PC-3 (cell line): Measurements from ENCODE around the gene ANAPC10.

Experiments
- EZH2 ChIP-seq: fragments of 300-600 bp; sonication (generic); IDR thresholded peaks from one replicate; pipeline ENCODE4 v1.6.1; 2017; ENCODE audit warnings: antibody characterized with exemption, mild to moderate bottlenecking, low read length; ENCODE audit not compliant: unreplicated experiment
- EZH2phosphoT487 ChIP-seq: fragments of 300-600 bp; sonication (generic); IDR thresholded peaks from 2 replicates; pipeline ENCODE4 v1.6.1; 2018; ENCODE audit warnings: mild to moderate bottlenecking, antibody characterized with exemption, low read length, borderline replicate concordance
- TF ChIP-seq, protein P1 (sequence below): fragments of 300-600 bp; sonication (generic); conservative IDR thresholded peaks from 2 replicates; pipeline ENCODE4 v1.5.1; 2017; ENCODE audit warnings: antibody characterized with exemption, low read depth, mild to moderate bottlenecking, low read length

DNA sequence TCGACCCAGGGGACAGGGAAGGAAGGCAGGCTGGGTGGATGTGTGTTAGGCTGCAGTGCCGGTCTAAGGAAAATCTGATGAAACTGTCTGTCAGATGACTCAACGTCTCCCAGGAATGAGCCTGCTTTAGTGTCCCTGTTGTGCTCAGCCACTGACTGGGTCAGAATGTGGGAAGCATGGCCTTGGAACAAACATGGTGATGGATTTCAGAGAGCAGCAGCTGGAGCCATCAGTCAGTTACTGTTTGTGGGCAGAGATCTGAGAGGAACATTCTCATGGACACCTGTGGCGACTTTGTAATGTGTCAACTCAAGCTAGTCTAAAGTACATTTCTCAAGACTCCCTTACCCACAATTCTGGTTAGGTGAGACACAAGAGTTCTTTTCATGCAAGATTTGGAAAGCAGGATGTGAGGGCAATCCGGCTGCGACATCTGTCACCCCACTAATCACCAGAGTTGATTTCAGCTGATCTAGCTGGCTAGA, 63.2 kb downstream of the ANAPC10 start:
- TF ChIP-seq, protein P1, sequence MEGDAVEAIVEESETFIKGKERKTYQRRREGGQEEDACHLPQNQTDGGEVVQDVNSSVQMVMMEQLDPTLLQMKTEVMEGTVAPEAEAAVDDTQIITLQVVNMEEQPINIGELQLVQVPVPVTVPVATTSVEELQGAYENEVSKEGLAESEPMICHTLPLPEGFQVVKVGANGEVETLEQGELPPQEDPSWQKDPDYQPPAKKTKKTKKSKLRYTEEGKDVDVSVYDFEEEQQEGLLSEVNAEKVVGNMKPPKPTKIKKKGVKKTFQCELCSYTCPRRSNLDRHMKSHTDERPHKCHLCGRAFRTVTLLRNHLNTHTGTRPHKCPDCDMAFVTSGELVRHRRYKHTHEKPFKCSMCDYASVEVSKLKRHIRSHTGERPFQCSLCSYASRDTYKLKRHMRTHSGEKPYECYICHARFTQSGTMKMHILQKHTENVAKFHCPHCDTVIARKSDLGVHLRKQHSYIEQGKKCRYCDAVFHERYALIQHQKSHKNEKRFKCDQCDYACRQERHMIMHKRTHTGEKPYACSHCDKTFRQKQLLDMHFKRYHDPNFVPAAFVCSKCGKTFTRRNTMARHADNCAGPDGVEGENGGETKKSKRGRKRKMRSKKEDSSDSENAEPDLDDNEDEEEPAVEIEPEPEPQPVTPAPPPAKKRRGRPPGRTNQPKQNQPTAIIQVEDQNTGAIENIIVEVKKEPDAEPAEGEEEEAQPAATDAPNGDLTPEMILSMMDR: no peak
- no peak for TF ChIP-seq EZH2phosphoT487
- no peak for TF ChIP-seq EZH2
